HG02678 (cell line): ENCODE results near the gene SKIL.

ENCODE experiments used
- ATAC-seq: cut with Tn5 transposase; IDR thresholded peaks from one replicate; pipeline ENCODE4 v1.9.1; 2021; ENCODE audit warnings: mild to moderate bottlenecking, moderate library complexity; ENCODE audit not compliant: unreplicated experiment

Gene SKIL

DNA sequence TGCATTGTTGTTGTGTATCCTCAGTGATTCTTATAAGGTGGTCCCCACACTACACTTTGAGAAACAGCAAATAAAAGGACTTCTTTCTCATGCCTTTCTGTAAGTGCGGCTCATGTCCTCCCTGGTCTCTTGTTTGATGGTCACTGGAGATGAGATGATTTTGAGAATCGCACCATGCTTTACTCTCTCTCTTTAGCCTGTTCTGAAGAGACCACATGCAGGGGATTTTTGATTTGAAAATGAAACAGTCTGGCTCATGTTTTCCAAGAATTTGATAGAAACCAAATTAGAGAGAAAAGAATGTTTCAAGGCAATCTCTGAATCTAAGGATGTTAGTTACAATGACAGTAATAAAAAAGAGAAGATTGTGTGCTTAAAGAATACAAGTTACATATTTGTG, 79.2 kb downstream of the SKIL start:
- ATAC-seq, result no peak

DNA sequence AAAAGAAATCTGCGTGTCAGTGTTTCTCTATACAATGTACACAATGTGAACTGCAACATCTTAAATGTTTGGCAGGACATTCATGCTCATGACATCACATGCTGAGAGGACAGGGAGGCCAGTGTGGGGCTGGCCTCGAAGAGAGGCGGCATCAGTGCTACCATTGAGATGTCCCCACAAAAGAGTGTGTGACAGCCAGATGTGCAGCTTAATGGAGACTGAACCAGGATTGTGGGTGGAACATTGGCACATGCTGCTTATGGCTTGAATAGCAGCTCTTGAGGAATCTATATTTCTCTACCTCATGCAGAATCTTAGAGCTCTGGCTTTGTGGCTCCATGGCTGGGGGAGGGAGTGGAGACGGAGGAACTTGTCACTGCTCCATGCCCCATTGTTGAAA, 79.7 kb downstream of the SKIL start:
- no peak for ATAC-seq

DNA sequence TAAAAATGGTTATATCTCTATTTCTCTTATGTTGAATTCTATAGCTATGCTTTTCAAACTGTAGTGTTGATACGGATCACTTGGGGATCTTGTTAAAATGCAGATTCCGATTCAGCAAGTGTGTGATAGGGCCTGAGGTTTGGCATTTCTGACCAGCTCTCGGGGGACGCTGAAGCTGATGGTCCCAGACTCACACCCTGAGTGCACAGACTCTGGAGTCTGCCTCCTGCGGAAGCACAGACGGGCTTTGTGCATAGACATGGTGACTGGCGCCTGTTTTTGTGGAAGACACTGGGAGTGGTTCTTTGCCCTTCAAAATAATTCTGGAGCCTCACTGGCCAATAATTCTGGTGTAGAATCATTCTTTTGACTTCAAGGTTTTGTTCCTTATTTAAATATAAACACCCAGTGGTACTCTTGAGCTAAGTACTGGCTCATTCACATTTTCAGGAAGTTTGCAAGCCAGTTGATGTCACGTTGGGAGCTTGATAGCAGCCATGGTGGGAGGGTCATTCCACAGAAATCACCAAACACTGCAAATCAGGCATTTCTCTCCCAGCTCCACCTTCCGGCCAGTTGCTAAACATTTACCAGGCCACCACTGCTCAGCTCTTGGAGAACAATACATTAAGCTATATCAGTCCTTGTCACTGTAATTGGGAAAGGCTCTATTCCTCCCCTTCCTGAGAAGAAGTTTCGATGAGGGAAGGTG, 80.3 kb downstream of the SKIL start:
- ATAC-seq, result no peak

DNA sequence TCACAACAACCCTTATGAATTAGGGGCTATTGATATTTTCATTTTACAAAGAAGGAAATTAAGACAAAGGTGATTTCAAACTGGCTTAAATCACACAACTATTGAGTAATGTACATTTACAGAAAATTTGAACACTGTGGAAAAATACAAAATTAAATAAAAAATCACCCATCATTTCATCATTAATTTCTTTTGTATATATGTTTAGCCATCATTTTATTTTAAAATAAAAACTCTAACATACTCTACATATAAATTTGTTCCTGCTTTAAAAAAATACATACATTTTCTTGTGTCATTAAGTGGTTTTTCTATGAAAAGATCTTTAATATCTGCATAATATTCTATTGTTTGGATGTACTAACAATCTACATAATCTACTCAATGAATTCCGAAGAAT, 81.3 kb downstream of the SKIL start:
- ATAC-seq, result no peak

DNA sequence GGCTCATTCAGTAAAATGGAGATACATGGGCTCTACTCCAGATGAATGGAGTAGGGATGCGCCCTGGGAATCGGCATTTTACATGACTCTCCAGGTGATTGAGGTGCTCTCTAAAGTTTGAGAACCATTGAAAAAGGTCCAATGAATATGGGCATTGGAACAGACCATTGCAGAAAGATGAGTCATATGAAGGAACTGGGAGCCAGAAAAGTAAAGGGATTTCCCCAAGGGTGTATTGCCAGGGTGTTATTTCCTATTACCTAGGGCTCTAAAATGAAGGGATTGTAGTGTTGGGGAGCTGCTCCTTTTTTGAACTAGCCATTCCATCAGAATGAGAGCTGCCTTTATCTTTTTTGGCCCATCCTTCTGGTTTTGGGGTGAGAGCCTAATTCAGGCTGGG, 82.8 kb downstream of the SKIL start:
- ATAC-seq, result no peak

DNA sequence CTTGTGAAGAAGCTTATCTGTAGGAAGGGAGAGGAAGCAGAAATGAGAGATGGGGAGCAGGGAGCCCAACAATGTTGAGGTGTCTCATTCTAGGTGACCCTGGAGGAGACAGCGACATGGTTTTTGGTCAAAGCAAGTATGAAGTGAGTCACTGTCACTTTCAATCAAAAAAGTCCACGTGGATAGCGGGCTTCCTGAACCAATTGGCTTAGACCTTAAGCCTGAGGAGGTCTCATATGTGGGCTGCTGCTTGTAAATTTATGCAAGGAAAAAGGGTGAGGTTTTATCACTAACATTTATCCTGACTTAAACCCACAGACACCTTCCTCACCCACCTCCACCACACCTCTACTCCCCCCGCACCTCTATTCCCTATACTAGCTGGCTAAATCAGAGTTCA, 83.9 kb downstream of the SKIL start:
- no peak for ATAC-seq

DNA sequence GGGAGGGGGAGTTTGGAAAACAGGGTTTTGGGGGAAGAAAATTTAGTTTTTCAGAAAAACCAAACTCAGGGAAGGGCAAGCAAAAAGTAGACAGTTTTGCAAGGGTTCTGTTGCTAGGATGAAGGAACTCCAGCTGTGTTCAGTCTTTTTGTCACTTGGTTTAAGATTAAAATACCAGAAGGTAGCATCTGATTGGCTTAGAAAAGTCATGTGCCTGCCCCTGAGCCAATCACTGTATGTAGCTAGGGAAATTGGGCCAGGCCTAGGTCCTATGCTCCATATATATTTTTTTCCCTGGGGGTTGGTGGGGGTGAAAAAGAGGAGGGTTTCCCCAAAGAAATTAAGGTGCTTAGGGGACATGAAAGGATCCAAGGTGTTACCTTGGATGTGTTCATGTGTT, 85.4 kb downstream of the SKIL start:
- ATAC-seq, result no peak

DNA sequence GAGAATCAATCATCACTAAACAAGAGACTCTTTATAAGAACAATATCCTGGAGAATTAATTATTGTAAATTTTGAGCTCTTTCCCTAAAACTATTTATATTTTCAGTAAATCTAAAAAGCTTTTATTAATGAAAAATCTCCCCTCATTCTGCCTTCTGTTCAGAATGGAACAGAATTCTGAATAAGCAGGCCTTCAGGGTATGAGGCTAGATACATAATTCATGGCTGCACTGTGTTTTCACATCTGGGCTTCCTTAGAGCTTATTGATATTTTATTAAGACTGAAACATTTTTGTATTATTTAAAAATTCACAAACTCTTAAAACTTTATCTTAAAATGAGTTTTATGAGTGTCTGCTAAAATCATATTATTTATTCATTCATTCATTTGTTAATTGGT, 85.9 kb downstream of the SKIL start:
- ATAC-seq, result no peak
